Measurements from ENCODE around the gene ZMAT5. TPM values are rescaled to one million over a fixed set of nuclear protein-coding genes. Genes with fewer than 3 reads are reported as not detected.

The ZMAT5 gene
- total RNA-seq, 1 donor from 2014 or later = 18.8 TPM

- no peak overlapping the region for H3K27ac Mint-ChIP-seq (ENCODE audit: unreplicated experiment)
Observed at GRCh38 chr22:29695129-29695926, 71.5 kb downstream of the ZMAT5 start.

GRCh38 chr22:29693671-29694070 lies 73.1 kb downstream of the ZMAT5 start:
- TF ChIP-seq CTCF (IDR thresholded peaks at IDR 0.05) = no peak
- Mint-ChIP-seq H3K4me1 (ENCODE audit: low read depth) (peaks cover 9% of the 10 kb centered on the region), H3K36me3 (ENCODE audit: low read depth) (peaks cover 17% of the 10 kb centered on the region), H3K27me3 (ENCODE audit: low read depth) (no peaks in the 10 kb centered on the region), H3K9me3 (ENCODE audit: low read depth) (no peaks in the 10 kb centered on the region), H3K27ac (ENCODE audit: unreplicated experiment) (no peak overlapping the region), H3K4me3 (ENCODE audit: unreplicated experiment) (no peak overlapping the region)
- DNase-seq (ENCODE audit: low spot score) = no peak

More at GRCh38 chr22:29695129-29695926, 71.5 kb downstream of the ZMAT5 start:
- H3K9me3 Mint-ChIP-seq (ENCODE audit: low read depth) = no peaks in the 10 kb centered on the region
- H3K4me1 Mint-ChIP-seq (ENCODE audit: low read depth) = no peaks in the 10 kb centered on the region
- no peak for DNase-seq (ENCODE audit: low spot score)
- no peak overlapping the region for H3K4me3 Mint-ChIP-seq (ENCODE audit: unreplicated experiment)
- H3K36me3 Mint-ChIP-seq (ENCODE audit: low read depth) = peaks cover 17% of the 10 kb centered on the region
- no peaks in the 10 kb centered on the region for H3K27me3 Mint-ChIP-seq (ENCODE audit: low read depth)
- TF ChIP-seq CTCF (IDR thresholded peaks at IDR 0.05) = no peak

GRCh38 chr22:29693161-29693560 lies 73.6 kb downstream of the ZMAT5 start:
- H3K9me3 Mint-ChIP-seq (ENCODE audit: low read depth) = no peaks in the 10 kb centered on the region
- DNase-seq (ENCODE audit: low spot score) = no peak

GRCh38 chr22:29692327-29692640 lies 74.5 kb downstream of the ZMAT5 start:
- Mint-ChIP-seq H3K4me3 (ENCODE audit: unreplicated experiment) (no peak overlapping the region), H3K27ac (ENCODE audit: unreplicated experiment) (no peak overlapping the region), H3K27me3 (ENCODE audit: low read depth) (no peaks in the 10 kb centered on the region), H3K36me3 (ENCODE audit: low read depth) (peaks cover 14% of the 10 kb centered on the region), H3K9me3 (ENCODE audit: low read depth) (no peaks in the 10 kb centered on the region), H3K4me1 (ENCODE audit: low read depth) (peaks cover 9% of the 10 kb centered on the region)
- no peak for TF ChIP-seq CTCF (IDR thresholded peaks at IDR 0.05)
- no peak for DNase-seq (ENCODE audit: low spot score)

More at GRCh38 chr22:29693161-29693560, 73.6 kb downstream of the ZMAT5 start:
- Mint-ChIP-seq H3K4me1 (ENCODE audit: low read depth) (peaks cover 9% of the 10 kb centered on the region), H3K36me3 (ENCODE audit: low read depth) (peaks cover 16% of the 10 kb centered on the region), H3K27me3 (ENCODE audit: low read depth) (no peaks in the 10 kb centered on the region), H3K4me3 (ENCODE audit: unreplicated experiment) (no peak overlapping the region), H3K27ac (ENCODE audit: unreplicated experiment) (no peak overlapping the region)
- no peak for TF ChIP-seq CTCF (IDR thresholded peaks at IDR 0.05)

GRCh38 chr22:29691636-29692326 lies 75.0 kb downstream of the ZMAT5 start:
- Mint-ChIP-seq H3K4me1 (ENCODE audit: low read depth) (peaks cover 9% of the 10 kb centered on the region), H3K36me3 (ENCODE audit: low read depth) (peaks cover 16% of the 10 kb centered on the region), H3K27me3 (ENCODE audit: low read depth) (no peaks in the 10 kb centered on the region), H3K27ac (ENCODE audit: unreplicated experiment) (no peak overlapping the region), H3K9me3 (ENCODE audit: low read depth) (no peaks in the 10 kb centered on the region), H3K4me3 (ENCODE audit: unreplicated experiment) (no peak overlapping the region)
- DNase-seq (ENCODE audit: low spot score) = no peak
- no peak for TF ChIP-seq CTCF (IDR thresholded peaks at IDR 0.05)
